IPS-20b (cell line): Measurements from ENCODE around the gene DEFB119.
"Not testable (repeated sequence)": the region's sequence is repeated elsewhere in the genome, so short reads cannot be mapped to it uniquely, and the experiment has no call there.

Source experiments
- H3K27ac ChIP-seq: one replicate; pipeline ENCODE4 v1.5.1; 2013; ENCODE audit warnings: low read length
- H3K27me3 ChIP-seq: 2 replicates; pipeline ENCODE4 v1.6.1; 2013; ENCODE audit warnings: mild to moderate bottlenecking, low read length, inconsistent platforms; ENCODE audit not compliant: insufficient read depth
- H3K36me3 ChIP-seq: 2 replicates; pipeline ENCODE4 v1.6.1; 2013; ENCODE audit warnings: low read depth, mild to moderate bottlenecking, inconsistent platforms, low read length, moderate library complexity; ENCODE audit not compliant: insufficient read depth
- H3K4me1 ChIP-seq: 2 replicates; pipeline ENCODE4 v1.6.1; 2013; ENCODE audit warnings: mild to moderate bottlenecking, control low read depth, inconsistent platforms, low read length, moderate library complexity; ENCODE audit not compliant: insufficient read depth
- H3K4me3 ChIP-seq: 2 replicates; pipeline ENCODE4 v1.5.1; 2013; ENCODE audit warnings: mild to moderate bottlenecking, low read length, inconsistent platforms
- H3K9ac ChIP-seq: 2 replicates; pipeline ENCODE4 v1.6.1; 2013; ENCODE audit warnings: low read depth, mild to moderate bottlenecking, inconsistent platforms, low read length, moderate library complexity
- H3K9me3 ChIP-seq: 2 replicates; pipeline ENCODE4 v1.6.1; 2013; ENCODE audit warnings: mild to moderate bottlenecking, low read depth, low read length, inconsistent platforms; ENCODE audit not compliant: insufficient read depth

DEFB119 gene

GRCh38 chr20:31392836-31393235 lies 2.4 kb upstream of the DEFB119 start:
- Histone ChIP-seq H3K27me3 (no peaks in the 10 kb centered on the region), H3K9me3 (peaks cover 81% of the 10 kb centered on the region), H3K4me1 (no peaks in the 10 kb centered on the region), H3K27ac (no peak overlapping the region), H3K9ac (no peak overlapping the region), H3K4me3 (no peak overlapping the region), H3K36me3 (no peaks in the 10 kb centered on the region)

DNA sequence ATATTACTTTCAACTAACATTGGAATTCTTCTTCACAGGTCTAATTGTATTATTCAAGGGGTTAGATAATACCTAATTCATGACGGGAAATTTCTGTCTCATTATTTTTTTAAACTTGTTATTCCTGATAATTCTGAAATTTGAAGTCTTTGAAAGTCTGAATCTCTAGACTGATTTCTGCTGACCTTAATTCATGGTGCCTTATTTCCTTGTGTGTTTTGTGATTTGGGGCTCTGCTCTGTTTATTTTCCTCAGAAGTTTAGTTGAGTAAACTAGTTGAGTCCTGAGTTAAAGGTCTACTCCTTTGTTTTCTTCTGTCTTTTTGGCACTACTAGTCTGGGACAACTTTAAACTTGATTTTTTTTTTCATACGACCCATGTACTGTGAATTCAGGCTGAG lies 16.0 kb downstream of the DEFB119 start:
- H3K9ac ChIP-seq = no peak overlapping the region
- H3K9me3 ChIP-seq = peaks cover 97% of the 10 kb centered on the region
- no peak overlapping the region for H3K4me3 ChIP-seq
- no peaks in the 10 kb centered on the region for H3K4me1 ChIP-seq
- no peak overlapping the region for H3K27ac ChIP-seq
- H3K27me3 ChIP-seq = no peaks in the 10 kb centered on the region
- H3K36me3 ChIP-seq = no peaks in the 10 kb centered on the region

DNA sequence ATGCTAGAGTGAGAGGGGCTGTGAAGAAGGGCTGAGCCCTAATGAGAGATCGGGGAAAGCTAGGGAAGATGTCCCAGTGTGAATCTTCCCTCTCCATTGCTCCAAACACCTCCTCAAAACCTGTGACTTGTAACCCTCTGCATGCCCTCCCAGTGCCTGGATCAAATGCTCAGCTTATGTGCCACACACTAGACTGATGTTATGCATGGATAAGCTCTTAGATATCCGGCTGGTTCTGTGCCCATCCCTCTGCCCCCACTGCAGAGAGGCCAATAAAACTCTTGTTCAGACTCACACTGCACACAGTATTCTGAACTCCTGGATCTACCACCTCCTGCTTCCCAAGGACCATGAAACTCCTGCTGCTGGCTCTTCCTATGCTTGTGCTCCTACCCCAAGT lies 22.1 kb downstream of the DEFB119 start, which contains the start of gene DEFB118:
Gene DEFB118 (plus strand): TSS at position 301 of the 400 bp plus-strand sequence. CDS start 50 bp downstream, at position 351.
- Histone ChIP-seq H3K9me3 (peaks cover 90% of the 10 kb centered on the region), H3K27me3 (no peaks in the 10 kb centered on the region), H3K4me3 (no peak within 1 kb of the TSS), H3K36me3 (no peaks in the 10 kb centered on the region), H3K27ac (no peak within 1 kb of the TSS), H3K9ac (no peak within 1 kb of the TSS), H3K4me1 (no peaks in the 10 kb centered on the region)

DNA sequence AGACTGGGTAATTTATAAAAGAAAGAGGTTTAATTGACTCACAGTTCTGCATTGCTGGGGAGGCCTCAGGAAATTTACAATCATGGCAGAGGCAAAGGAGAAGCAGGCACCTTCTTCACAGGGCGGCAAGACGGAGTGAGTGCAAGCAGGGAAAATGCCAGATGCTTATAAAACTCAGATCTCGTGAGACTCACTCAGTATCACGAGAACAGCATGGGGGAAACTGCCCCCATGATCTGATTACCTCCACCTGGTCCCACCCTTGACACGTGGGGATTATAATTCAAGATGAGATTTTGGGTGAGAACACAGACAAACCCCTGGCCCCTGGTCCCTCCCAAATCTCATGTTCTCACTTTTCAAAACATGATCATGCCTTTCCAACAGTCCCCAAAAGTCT lies 26.1 kb downstream of the DEFB119 start:
- H3K36me3 ChIP-seq, H3K4me1 ChIP-seq, H3K27ac ChIP-seq, H3K9ac ChIP-seq, H3K4me3 ChIP-seq, H3K27me3 ChIP-seq: not testable (repeated sequence)
- H3K9me3 ChIP-seq = peaks cover 83% of the 10 kb centered on the region

GRCh38 chr20:31363295-31363694 lies 27.1 kb downstream of the DEFB119 start:
- Histone ChIP-seq H3K36me3 (no peaks in the 10 kb centered on the region), H3K27ac (no peak overlapping the region), H3K4me1 (no peaks in the 10 kb centered on the region), H3K27me3 (no peaks in the 10 kb centered on the region), H3K9ac (no peak overlapping the region), H3K4me3 (no peak overlapping the region), H3K9me3 (peaks cover 86% of the 10 kb centered on the region)

- H3K4me3 ChIP-seq = no peak overlapping the region
- no peaks in the 10 kb centered on the region for H3K4me1 ChIP-seq
- no peak overlapping the region for H3K27ac ChIP-seq
- H3K36me3 ChIP-seq = no peaks in the 10 kb centered on the region
- H3K9me3 ChIP-seq = peaks cover 83% of the 10 kb centered on the region
- no peak overlapping the region for H3K9ac ChIP-seq
- no peaks in the 10 kb centered on the region for H3K27me3 ChIP-seq
These were observed 34.4 kb downstream of the DEFB119 start for GRCh38 chr20:31355981-31356380.

DNA sequence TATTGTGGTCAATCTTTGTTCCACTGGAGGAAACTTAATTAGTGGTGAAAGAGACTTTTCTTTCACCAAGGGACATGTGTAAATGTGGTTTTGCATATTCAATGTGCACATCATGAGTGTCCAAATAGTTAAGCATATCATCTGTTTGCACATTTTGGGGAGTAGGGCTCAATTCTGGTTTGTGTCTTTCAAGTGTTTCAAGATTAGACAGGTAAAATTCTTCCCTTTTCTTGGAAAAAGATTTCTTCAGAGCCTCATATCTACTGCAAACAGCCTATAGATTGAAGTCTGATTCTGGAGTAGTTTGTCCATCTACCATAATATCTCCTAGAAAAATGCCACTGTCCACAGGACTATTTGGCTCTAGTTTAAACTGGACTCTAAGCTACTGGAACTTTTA lies 48.9 kb downstream of the DEFB119 start:
- H3K27ac ChIP-seq = no peak overlapping the region
- no peaks in the 10 kb centered on the region for H3K27me3 ChIP-seq
- peaks cover 55% of the 10 kb centered on the region for H3K9me3 ChIP-seq
- H3K36me3 ChIP-seq = no peaks in the 10 kb centered on the region
- no peak overlapping the region for H3K9ac ChIP-seq
- no peak overlapping the region for H3K4me3 ChIP-seq
- H3K4me1 ChIP-seq = no peaks in the 10 kb centered on the region

GRCh38 chr20:31330893-31331292 lies 59.5 kb downstream of the DEFB119 start:
- Histone ChIP-seq H3K4me3 (no peak overlapping the region), H3K9ac (no peak overlapping the region), H3K27ac (no peak overlapping the region), H3K4me1 (no peaks in the 10 kb centered on the region), H3K9me3 (peaks cover 61% of the 10 kb centered on the region), H3K36me3 (no peaks in the 10 kb centered on the region), H3K27me3 (no peaks in the 10 kb centered on the region)
